HG03159 (cell line): ENCODE results near the gene UNC13D.
A peak's percentile ranks its signal among the peaks of the same experiment; 100 is the strongest.
"Not testable (repeated sequence)": the region's sequence is repeated elsewhere in the genome, so short reads cannot be mapped to it uniquely, and the experiment has no call there.

ENCODE experiments used
- ATAC-seq: cut with Tn5 transposase; IDR thresholded peaks from one replicate; pipeline ENCODE4 v1.9.1; 2021; ENCODE audit warnings: mild to moderate bottlenecking, moderate library complexity; ENCODE audit not compliant: unreplicated experiment

UNC13D gene

DNA sequence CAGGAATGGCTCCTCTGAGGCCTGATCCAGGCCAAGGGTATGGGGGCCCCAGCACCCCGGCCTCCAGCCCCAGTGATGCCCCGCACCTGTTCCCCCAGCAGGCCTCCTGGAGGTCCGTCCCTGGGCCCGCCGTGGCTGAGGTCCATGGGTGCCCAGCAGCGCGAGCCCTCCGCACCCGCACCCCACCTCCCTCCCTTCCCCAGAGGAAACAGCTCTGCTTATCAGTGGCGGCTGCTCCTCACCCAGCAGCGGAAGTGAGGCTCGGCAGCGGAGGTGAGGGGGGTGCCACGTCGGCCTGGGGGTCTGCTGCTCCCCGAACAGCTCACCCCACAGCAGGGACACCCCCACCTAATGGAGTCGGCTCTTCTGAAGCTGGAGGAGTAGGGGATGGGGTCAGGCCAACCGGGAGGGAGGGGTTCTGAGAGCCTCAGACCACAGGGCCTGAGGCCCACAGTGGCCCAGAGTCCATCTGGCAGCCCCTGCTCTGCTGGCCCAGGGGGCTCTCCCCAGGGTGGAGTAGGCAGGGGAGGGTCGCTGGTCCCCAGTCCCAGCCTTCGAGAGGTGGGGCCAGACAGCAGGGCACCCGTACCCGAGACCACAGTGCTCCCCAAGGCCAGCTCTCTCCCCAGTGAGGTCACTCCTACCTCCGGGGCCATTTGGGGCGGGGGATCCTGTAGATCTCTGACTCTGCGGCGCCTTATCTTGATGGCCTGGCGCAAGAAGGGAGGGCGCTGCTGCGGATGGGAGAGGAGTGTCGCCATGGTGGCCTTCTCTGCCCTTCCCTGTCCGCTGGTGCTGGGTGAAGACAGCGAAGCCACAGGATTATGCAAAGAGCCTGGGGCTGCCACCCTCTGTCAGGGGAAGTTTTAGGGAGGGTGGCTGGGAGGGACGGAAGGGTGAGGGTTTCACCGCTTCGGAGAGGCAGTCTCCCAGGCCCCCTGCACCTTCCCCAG is at the start of gene UNC13D:
UNC13D (minus strand) TSS at position 828 of the 953 bp plus-strand sequence; CDS start at position 761, 67 bp downstream.
- no peak for ATAC-seq

DNA sequence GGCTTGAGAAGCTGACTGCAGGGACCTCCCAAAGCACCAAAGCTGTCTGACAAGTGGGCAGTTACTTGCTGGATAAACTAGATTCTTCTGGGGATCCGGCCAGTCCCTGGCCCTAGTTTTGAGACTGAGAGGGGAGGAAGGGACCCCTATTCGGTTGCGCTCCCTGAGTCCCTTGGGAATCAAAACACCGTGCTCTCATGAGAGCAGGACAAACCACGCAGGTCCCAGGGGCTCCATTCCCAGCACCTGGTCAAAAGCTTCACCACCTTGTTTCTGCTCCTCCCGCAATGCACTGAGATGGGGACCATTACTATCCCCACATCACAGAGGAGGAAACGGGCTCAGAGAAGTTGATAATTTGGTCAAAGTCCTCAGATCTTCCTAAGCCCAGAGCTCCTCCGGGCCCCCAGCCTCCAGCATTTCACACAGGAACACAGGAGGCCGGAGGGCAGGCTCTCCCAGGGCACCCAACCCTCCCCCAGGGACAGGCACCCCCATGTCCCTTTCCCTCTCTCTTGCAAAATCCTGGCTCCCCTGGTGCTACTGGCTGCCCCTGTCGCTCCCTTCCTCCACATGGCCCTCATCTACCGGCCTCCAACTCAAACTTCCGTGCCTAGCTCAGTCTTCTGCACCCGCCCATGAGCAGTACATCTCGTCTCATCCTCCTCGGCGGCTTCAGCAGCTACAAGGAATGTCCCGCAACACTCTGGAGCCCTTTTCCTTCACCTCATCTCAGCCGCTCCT is 49.3 kb upstream of the UNC13D start:
- no peak for ATAC-seq

DNA sequence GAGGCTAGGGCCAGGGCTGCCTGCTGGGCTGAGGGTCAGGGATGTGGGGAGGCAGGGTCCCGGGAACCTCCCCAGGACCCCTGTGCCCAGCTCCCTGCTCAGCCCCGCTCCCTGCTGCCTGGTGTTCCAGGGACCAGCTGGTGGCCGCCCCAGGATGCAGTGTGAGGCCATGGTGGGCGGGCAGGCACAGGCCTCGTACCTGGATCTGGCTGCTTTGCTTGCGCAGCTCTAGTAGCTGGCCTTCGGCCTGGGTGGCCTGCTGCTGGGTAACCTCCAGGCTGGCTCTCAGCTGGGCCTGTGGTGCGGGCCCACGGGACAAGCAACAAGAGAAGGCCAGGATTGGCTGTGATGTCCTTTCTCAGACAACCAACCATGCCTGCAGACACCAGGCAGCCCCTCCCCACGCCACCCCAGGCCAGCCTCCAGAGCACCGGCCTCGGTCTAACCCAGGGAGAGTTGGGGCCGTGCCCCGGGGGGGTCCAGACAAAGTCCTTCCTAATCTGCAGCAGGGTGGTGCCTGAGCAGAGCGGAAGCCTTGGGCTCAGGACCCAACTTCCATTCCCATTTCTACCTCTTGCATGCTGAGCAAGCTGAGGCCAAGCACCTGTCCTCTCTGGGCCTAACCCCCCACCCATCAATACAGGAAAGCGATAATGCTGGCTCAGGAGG is 48.5 kb upstream of the UNC13D start:
- ATAC-seq: no peak

DNA sequence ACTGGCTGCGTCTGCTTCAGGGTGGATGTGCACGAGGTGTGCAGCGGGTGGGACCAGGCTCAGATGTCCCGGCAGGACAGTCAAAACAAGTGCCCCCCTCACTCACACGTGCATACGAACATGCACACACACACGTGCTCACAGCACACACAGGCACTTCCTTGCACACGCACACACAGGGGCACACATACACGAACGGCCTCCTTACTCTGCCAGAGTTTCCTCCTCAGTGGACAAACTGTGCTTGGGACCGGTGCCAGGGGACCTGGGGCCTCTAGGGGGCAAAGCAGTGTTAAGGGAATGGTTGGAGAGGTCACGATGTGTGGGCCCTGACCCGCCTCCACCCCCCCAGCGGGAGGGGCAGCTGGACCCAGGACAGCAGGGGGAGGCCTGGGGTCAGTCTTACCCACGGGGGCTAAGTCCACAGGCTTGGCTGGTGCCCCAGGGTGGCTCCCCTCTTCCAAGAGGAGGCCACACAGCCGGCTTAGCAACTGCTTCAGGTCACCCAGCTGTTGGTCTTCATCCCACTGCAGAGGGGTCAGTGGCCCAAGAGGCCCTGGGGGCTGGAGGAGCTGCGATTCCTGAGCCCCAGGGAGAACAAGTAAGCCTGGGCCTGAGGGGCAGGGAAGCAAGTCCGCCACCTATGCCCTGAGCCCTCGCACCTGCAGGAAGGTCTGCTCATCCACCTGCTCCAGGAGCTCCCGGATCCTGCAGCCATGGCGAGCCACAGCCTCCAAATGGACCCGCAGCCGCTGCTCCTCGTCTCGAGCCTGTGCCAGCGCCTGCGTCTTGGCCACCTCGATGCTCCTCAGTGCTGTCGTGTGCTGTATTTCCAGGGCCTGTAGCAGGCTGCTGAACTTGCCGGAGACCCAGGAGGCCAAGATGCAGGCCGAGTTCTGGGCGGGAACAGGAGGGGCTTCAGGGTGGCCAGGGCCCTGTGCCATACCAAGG is 47.7 kb upstream of the UNC13D start:
- no peak for ATAC-seq

DNA sequence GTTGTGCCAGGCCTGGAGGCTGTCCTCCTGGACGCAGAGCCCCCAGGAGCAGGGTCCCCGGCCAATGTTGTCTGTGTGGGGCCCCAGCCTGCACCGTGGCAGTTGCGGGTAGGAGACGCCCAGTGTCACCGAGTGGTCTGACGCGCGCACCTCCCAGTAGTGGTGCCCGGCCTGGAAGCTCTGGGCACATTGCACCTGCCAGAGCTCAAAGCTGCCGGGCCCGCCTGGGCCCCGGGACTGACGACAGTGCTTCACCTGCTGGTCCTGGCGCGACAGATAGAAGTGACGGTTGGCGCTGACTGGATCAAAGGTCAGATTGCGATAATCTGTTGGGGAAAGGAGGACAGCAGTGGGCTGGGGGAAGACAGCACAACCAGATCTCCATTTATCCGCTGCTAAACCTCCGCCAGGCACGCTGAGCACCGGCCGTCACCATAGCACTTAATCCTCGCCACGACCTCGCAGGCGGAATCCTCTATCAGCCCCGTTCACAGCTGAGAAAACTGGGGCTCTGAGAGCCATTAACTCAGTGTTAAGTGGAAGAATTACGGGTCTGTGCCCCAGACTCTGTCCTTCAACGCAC is 46.9 kb upstream of the UNC13D start:
- ATAC-seq: no peak

DNA sequence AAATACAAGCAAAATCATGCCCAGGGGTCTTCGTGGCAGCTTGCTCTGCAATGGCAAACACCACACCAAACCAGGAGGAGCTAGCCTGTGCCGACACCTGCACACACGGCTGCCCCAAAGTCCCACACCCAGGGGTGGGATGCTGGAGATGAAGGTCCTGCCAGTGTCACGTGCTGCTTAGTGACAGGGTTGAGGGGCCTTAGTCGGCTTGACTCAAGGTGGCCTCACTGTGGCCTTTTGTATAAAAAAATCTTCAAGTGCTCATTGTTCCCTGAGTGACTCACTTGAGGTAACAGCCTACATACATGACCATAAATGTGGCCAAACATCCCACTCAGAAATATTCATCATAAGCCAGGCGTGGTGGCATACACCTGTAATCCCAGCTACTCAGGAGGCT is 45.2 kb upstream of the UNC13D start:
- no peak for ATAC-seq

DNA sequence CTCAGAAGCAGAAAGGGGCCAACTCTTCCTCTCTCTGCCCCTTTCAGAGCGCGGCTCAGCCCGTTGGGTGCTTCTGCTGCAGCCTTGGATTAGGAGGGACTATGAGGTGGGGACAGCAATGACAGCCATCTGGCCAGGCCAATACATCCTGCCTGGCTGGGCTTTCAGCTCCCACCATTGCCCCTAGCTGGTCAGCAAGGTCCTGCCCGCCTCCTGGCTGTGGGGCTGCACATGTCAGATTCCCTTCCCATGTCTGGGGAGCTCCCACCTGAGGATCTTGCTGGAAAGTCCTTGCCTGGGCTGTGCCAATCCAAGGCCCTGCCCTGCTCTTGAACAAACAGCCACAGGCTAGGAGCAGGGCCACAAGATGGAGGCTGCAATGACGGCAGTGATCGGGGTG is 44.3 kb upstream of the UNC13D start:
- no peak for ATAC-seq

DNA sequence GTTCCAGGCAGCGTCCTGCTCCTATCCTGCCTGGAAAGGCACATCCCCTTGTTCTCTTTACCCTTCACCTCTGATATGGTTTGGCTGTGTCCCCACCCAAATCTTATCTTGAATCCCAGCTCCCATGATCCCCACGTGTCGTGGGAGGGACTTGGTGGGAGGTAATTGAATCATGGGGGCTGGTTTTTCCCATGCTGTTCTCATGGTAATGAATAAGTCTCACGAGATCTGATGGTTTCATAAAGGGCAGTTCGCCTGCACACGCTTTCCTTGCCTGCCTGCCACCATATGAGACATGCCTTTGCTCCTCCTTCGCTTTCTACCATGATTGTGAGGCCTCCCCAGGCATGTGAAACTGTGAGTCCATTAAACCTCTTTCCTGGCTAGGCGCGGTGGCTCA is 41.7 kb upstream of the UNC13D start:
- not testable (repeated sequence) for ATAC-seq

DNA sequence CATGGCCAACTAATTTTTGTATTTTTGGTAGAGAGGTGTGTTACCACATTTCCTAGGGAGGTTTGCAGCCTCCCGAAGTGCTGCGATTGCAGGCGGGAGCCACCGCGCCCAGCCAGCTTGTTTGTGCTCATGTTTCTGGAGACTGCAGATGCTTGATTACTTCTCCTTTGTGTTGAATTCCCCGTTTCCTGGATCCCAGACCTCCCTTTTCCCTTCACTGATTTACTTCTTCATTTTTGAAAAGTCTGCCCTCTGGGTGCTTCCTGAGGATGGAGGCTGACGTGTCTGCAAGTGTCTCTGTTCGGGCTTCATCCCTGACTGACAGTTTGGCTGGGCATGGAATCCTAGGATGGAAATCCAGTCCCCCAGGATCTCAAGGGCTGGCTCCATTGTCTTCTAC is 41.2 kb upstream of the UNC13D start:
- ATAC-seq: no peak

DNA sequence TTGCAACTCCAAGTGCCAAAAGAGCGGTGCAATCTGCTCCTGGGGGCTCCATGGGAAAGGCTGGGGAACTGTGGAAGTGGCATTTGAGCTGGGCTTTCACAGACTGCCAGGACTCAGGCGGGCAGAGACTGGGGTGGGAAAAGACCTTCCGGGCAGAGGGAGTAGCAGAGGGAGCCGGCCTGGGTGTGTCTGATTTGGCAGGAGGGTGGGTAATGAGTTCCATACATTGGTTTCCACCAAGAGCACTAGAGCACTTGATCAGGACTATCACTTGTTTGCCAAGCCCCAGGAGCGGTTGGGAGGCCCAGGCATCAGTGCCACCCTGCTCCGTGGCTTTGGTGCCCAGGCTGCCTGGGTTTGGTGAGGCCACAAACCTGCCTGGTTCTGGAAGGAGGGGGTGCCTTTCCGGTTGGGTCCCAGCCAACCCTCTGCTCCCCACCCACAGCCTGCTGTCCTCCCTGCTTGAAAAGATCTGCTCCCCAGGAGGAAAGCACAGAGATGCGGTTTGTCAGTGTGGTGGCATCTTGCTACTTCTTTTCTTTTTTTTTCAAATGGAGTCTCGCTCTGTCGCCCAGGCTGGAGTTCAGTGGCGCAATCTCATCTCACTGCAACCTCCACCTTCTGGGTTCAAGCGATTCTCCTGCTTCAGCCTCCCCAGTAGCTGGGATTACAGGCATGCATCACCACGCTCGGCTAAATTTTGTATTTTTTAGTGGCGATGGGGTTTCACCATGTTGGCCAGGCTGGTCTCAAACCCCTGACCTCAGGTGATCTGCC is 37.7 kb upstream of the UNC13D start:
- ATAC-seq: no peak

DNA sequence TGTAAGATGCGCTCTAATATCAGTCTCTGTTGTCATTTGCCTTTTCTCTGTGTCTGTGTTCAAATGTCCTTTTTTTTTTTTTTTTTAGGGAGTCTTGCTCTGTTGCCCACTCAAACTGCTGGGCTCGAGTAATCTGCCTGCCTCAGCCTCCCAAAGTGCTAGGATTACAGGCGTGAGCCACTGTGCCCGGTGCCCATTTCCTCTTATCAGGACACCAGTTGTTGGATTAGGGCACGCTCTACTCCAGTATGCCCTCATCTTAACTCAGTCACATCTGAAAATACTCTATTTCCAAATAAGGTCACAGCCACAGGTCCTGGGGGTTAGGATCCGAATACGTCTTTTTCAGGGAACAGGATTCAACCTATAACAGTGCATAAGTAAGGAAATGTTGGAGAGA is 36.1 kb upstream of the UNC13D start:
- ATAC-seq: no peak

DNA sequence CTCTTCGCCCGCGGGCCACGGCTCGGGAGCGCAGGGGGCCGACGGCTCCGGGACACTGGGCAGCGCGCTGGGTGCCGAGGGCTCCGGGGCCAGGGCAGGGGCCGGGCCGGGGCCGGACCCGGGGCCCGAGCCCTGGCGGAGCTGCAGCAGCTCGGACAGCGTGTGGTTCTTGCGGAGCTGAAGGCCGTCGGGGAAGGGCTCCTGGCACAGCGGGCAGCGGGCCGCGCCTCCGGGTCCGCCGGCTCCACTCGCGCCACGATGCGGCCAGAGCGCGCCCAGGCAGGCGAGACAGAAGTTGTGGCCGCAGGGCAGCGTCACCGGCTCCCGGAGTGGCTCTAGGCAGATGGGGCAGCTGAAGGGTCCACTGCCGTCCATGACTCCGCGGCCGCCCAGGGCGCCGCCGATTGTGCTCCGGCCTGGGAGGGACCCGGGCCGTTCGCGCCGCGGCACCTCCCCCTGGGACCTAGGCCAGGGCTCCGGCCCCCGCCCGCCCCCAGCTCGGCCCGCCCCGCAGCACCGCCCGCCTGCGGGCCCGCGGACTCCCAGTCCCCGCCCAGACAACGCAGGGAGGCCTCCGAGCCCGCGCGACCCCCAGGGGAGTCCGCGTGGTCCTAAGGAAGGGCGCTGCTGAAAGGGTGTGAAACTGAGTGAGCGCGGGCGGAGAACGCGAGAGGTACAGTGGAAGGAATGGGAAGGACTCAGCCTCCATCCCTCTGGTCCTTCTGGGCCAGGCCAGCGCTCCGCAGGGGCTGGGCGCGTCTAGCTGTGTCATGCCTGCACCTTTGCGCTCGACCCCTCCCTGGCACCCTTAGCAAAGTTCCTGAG is 34.2 kb upstream of the UNC13D start, which contains the start of gene TRIM47:
TRIM47 (minus strand) TSS at position 408 of the 825 bp plus-strand sequence; CDS start at position 375, 33 bp downstream.
- ATAC-seq: no peak

DNA sequence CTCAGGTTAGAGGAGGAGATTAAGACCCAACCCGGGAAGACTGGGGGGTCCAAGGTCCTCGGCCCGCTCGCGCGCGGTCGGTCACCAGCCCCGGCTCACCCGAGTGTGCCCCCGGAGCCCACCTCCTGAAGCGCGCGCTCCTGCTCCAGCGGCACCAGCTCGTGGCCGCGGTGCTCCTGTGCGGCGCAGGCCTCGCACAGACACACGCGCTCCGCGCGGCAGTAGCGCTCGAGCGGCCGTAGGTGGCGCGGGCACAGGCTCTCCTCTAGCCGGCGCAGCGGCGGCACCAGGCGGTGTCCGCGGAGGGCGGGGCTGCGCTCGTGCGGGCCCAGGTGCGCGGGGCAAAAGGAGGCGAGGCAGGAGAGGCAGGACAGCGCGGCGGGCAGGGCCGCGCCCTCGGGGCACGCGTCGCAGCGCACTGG is 33.6 kb upstream of the UNC13D start:
- ATAC-seq: peak; percentile 57

DNA sequence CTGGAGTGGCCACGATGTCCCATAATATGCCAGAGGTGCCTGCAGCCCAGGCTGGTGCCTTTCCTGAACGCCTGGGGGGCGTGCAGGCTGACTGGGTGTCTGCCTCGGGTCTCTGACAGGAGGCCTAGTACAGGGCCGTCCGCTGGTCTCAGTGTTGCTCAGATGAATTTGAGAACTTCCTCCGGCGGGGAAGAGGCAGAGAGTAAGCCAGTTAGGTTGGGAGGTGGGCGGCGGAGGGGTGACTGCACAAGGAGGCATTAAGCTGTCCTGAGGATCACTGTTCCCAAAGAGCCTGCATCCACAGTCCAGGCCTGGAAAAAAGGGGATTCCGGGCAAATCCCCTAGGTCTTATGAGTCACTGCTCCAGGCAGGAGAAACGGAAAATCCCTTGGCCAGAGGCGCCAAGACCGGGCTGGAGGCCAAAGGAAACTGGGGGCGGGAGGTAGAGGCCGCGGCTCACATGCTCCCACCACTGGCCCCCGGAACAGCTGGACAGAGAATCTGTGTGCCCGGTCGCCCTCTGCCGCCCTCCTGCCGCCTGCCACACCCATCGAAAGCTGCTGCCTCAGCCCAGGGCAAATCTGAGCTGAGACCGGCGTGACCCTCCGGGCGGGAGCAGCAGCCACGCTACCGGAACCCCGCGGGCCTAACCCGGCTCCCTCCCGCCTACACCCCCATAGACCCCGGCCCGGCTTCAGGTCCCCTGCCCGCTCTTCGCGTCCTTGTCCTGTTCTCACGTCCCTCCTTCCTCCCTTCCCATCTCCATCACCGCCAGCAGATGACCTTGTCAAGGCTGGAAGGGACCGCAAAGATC is 32.9 kb upstream of the UNC13D start:
- ATAC-seq: no peak

DNA sequence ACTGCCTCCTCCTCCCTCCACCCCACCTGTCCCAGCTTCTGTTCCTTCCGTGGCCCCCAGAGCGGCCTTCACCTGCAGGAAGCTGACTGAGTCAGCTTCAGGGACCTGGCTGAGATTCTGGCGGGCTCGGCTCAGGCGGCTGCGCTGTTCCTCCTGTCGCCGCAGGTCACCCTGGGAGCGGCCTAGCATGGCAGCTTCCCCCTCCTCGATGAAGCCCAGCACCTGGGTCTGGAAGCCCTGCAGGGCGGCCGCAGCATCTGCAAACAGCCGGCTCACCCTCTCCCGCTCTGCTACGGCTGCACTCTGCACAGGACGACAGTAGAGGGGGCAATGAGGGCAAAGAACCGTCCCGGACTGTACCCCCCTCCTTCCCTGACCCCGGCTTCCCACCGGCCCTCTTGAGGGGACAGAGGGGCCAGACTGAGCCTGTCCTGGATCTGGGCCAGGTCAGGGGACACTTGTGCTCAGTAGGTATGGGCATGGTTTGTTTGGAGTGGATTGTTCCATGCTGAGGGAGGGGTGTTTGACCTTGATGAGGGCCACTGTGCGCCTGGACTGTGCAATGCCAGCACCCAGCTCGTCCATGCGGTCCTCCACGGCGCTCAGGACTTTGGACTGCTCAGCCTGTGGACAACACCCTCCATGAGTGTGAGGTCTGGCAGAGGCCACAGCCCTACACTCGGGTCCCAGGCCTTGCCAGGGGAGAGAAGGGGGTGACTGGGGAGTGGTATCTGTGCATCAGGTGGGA is 32.2 kb upstream of the UNC13D start:
- ATAC-seq: no peak

DNA sequence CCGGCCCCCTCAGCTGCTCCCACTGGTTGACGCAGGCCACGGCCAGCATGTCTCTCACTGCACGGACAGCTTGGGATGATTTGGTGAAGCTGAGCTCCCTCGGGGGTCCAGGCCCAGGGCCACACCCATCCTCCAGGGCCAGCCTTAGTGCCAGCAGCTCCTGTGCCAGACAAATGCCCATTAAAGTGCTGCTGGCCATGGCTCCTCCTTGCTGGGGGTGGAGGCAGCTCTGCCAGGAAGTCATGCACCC is 31.7 kb upstream of the UNC13D start:
- no peak for ATAC-seq
